Activated CD8-positive, alpha-beta T cell treated with anti-CD3 and anti-CD28 coated beads, Interleukin-2, amount 10 ng/mL, durations not matched to agents 7 days and 5 days (primary cell): ENCODE data around the gene MNT. TPM values are rescaled to one million over a fixed set of nuclear protein-coding genes. Genes with fewer than 3 reads are reported as not detected.
A peak's percentile ranks its signal among the peaks of the same experiment; 100 is the strongest.

Experiments
- ATAC-seq: fragments of 150-1000 bp; cut with Tn5 transposase; one replicate; pipeline ENCODE4 v1.10.0; 2021; ENCODE audit warnings: moderate library complexity
- CTCF ChIA-PET: fragments of 350-600 bp; sonication (Branson Sonifier 250); formaldehyde crosslinking; loops from one replicate; lab custom pipeline; 2021; ENCODE audit warnings: antibody characterized with exemption; lab: Charles Lee
- POLR2A ChIA-PET: fragments of 350-600 bp; sonication (Branson Sonifier 250); formaldehyde crosslinking; loops from one replicate; lab custom pipeline; 2021; ENCODE audit warnings: antibody characterized with exemption; lab: Charles Lee
- DNase-seq: peaks from one replicate; pipeline ENCODE4 v3.0.0-alpha.2; 2020
- H3K27ac Mint-ChIP-seq: one replicate; pipeline ENCODE4 v1.8.0; 2021; ENCODE audit warnings: mild to moderate bottlenecking, mixed read lengths
- H3K27me3 Mint-ChIP-seq: one replicate; pipeline ENCODE4 v1.8.0; 2021; ENCODE audit warnings: low read depth, mixed read lengths
- H3K36me3 Mint-ChIP-seq: one replicate; pipeline ENCODE4 v1.8.0; 2021; ENCODE audit warnings: low read depth, mixed read lengths
- H3K4me1 Mint-ChIP-seq: one replicate; pipeline ENCODE4 v1.8.0; 2021; ENCODE audit warnings: low read depth, mixed read lengths
- H3K4me3 Mint-ChIP-seq: one replicate; pipeline ENCODE4 v1.8.0; 2021; ENCODE audit warnings: mild to moderate bottlenecking, mixed read lengths
- H3K9me3 Mint-ChIP-seq: one replicate; pipeline ENCODE4 v1.8.0; 2022; ENCODE audit warnings: mixed read lengths; ENCODE audit not compliant: insufficient read depth
- total RNA-seq, 2 experiments: library from RNA; stranded (reverse); gene quantifications; one replicate each; pipeline ENCODE4 v1.2.3, GENCODE V29; 2021

MNT gene
- total RNA-seq, 2 experiments from 2014 or later = 24.1 to 24.2 TPM

DNA sequence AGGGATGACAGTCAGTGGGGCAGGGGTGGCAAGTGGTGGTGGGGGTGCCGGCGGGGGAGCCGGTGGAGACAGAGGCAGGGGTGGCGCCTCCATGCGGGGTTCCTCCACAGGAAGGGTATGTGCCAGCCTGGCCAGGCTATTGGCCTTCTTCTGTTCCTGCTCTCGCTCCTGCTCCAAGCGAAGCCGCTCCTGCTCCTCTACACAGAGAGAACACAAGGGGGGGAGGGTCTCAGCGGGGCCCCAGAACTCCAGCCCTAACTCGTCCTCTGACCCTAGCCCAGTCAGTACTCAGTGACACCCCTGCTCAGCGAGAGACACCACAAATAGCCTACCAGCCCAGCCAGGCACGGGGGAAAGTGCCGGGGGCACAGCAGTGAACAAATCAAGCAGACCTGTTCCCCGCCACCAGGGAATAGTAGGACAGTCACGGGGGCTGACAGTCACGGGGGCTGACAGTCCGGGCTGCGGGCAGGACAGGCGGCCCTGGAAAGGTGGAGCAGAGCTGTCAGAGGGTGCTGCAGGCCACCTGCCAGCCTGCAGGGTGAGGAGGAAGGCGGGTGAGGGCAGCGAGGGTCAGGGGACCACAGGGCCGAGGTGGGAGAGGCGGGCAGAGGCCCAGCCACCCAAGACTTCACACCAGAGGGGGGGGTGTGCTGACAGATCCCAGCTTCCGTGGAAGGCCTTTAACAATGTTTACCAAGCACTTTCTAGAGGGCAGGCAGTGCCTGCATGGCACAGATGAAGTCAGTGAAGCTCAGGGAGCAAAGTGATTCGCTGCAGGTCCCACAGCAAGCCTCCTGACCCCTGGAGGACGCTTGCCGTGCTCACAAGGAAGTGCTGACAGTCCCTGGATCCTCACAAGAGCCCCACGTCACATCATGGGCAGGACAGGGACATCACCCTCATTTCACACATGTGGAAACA lies 5.3 kb downstream of the MNT start:
- DNase-seq (no peak), ATAC-seq (no peak)
- H3K27ac Mint-ChIP-seq = peak overlapping the region; percentile 100
- ChIA-PET CTCF (interaction anchor here (5.1 kb wide), 1 partner anchor 13 kb away, joined by 95 read pairs; no protein-coding TSS in a partner anchor), POLR2A (no interaction called here)
- H3K27me3 Mint-ChIP-seq = no peaks in the 10 kb centered on the region
- H3K4me3 Mint-ChIP-seq = peak overlapping the region; percentile 94
- H3K36me3 Mint-ChIP-seq = peaks cover 17% of the 10 kb centered on the region
- H3K9me3 Mint-ChIP-seq = no peaks in the 10 kb centered on the region
- H3K4me1 Mint-ChIP-seq = peaks cover 68% of the 10 kb centered on the region

GRCh38 chr17:2394775-2395201 lies 6.1 kb downstream of the MNT start:
- H3K9me3 Mint-ChIP-seq = no peaks in the 10 kb centered on the region
- no peaks in the 10 kb centered on the region for H3K27me3 Mint-ChIP-seq
- ChIA-PET POLR2A (no interaction called here), CTCF (interaction anchor here (5.1 kb wide), 1 partner anchor 12 kb away, joined by 95 read pairs; no protein-coding TSS in a partner anchor)
- peak overlapping the region; percentile 75 for H3K4me3 Mint-ChIP-seq
- ATAC-seq (no peak), DNase-seq (no peak)
- peak overlapping the region; percentile 63 for H3K27ac Mint-ChIP-seq
- H3K4me1 Mint-ChIP-seq = peaks cover 72% of the 10 kb centered on the region
- H3K36me3 Mint-ChIP-seq = peaks cover 16% of the 10 kb centered on the region

GRCh38 chr17:2393954-2394749 lies 6.7 kb downstream of the MNT start:
- no peaks in the 10 kb centered on the region for H3K27me3 Mint-ChIP-seq
- peak overlapping the region; percentile 89 for H3K27ac Mint-ChIP-seq
- POLR2A ChIA-PET = interaction anchor here (0.7 to 3.5 kb wide), 4 partner anchors 8 to 15 kb away, joined by 3 to 35 read pairs (median 14); no protein-coding TSS in a partner anchor
- CTCF ChIA-PET = interaction anchor here (4.6 to 5.1 kb wide), 2 partner anchors 12 to 22 kb away, joined by 51 to 95 read pairs; no protein-coding TSS in a partner anchor
- peaks cover 16% of the 10 kb centered on the region for H3K36me3 Mint-ChIP-seq
- H3K9me3 Mint-ChIP-seq = no peaks in the 10 kb centered on the region
- DNase-seq = no peak
- no peak for ATAC-seq
- peaks cover 74% of the 10 kb centered on the region for H3K4me1 Mint-ChIP-seq
- peak overlapping the region; percentile 75 for H3K4me3 Mint-ChIP-seq

DNA sequence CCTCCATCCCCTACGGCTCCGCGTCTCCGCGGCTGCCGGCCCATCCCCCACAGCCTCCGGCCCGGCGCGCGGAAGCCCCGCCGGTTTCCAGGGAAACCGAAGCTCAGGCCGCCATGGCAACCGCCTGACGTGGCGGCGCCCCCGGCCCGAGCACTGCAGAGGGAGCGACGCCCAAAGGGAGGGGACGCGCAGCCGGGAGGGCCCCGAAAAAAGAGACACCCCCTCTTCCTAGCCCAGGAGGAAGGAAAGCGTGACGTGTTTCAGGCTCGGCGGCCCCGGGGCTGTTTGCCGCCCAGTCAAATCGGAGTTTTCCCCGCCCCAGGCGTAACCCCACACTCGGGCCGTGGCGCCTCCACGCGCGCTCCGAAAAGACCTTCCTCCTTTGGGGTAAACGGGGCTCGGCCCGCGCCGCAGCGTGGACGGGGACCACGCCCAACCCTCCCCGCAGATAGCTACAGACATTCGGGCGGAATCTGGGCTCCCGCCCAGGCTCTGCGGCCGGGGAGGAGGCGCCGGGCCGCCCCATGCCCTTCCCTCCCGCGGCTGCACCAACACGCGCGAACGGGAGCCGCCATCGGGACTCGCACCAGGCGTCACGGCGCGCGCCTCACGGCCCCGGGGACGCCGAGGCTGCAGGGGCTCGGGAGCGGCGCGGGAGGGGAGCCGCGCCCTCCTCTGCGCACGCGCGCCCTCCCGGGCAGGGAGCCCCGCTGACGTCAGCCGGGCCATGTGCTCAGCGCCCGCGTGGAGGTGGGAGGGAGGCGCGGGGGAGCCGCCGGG lies 7.5 kb downstream of the MNT start:
- ChIA-PET CTCF (interaction anchor here (0.9 to 5.1 kb wide), 6 partner anchors 8 to 343 kb away, joined by 3 to 95 read pairs (median 4); no protein-coding TSS in a partner anchor), POLR2A (interaction anchor here (0.6 to 3.5 kb wide), 12 partner anchors 9 to 342 kb away, joined by 3 to 35 read pairs (median 4); no protein-coding TSS in a partner anchor)
- DNase-seq (peak; percentile 93), ATAC-seq (peak; percentile 57)
- Mint-ChIP-seq H3K9me3 (no peaks in the 10 kb centered on the region), H3K36me3 (peaks cover 16% of the 10 kb centered on the region), H3K27me3 (no peaks in the 10 kb centered on the region), H3K4me1 (peaks cover 75% of the 10 kb centered on the region), H3K4me3 (peak overlapping the region; percentile 81), H3K27ac (peak overlapping the region; percentile 96)

DNA sequence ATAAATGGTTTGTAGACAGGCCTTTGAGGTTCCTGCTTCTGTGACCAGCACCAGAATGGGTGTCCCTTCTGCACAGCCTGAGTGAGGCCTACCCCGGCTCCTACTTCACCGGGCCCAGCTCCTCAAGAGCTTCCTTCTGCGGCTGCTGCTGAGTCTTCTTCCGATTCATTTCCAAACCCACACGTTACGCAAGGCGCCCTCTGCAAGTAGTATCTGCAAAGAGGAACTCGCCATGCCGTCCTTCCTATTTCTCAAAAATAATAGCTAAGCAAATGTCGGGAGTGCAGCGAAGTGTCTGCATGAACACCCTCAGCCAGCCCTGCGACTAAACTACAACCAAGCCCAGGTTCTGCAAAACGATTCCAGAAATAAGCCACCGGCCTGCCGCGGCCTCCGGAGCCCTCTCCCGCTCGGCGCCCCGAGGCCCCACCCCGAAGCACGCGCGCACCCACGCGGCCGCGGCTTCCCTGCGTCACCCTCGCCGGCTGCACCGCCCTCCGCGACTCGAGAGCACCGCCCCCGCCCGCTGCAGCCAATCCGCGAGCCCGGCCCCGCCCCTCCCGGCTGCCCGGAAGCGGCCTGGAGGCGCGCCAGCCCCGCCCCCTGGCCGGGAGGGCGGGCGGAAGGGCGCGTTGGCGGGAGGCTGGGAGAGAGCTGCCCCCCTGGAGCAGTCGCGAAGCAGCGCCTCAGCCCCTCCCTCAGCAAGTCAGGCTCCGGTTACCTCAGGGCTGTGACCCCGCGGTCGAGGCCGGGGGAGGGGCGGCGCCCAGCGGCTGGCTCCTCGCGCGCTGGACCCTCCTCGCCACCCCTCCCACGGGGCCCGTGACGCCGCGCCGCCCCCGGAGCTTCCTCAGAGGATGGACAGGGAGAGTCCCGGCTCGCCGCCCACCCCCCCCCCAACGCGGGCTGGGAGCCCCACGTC lies 8.3 kb downstream of the MNT start:
- peak; percentile 66 for ATAC-seq
- Mint-ChIP-seq H3K27ac (peak overlapping the region; percentile 95), H3K36me3 (peaks cover 16% of the 10 kb centered on the region), H3K9me3 (no peaks in the 10 kb centered on the region), H3K4me1 (peaks cover 72% of the 10 kb centered on the region), H3K27me3 (no peaks in the 10 kb centered on the region), H3K4me3 (peak overlapping the region; percentile 87)
- ChIA-PET POLR2A (interaction anchor here (0.6 to 3.5 kb wide), 14 partner anchors 10 to 342 kb away, joined by 3 to 35 read pairs (median 4); no protein-coding TSS in a partner anchor), CTCF (interaction anchor here (0.9 to 5.1 kb wide), 11 partner anchors 9 to 342 kb away, joined by 3 to 95 read pairs (median 3); partner anchors contain the start of gene TSR1)
- peak; percentile 97 for DNase-seq

GRCh38 chr17:2391597-2392251 lies 9.1 kb downstream of the MNT start:
- peaks cover 65% of the 10 kb centered on the region for H3K4me1 Mint-ChIP-seq
- no peaks in the 10 kb centered on the region for H3K9me3 Mint-ChIP-seq
- peaks cover 16% of the 10 kb centered on the region for H3K36me3 Mint-ChIP-seq
- H3K27me3 Mint-ChIP-seq = no peaks in the 10 kb centered on the region
- DNase-seq = no peak
- H3K4me3 Mint-ChIP-seq = peak overlapping the region; percentile 87
- ChIA-PET CTCF (interaction anchor here (1.1 to 5.1 kb wide), 10 partner anchors 9 to 341 kb away, joined by 3 to 95 read pairs (median 4); partner anchors contain the start of gene TSR1), POLR2A (interaction anchor here (0.9 to 3.5 kb wide), 7 partner anchors 8 to 322 kb away, joined by 3 to 35 read pairs (median 5); no protein-coding TSS in a partner anchor)
- ATAC-seq = no peak
- H3K27ac Mint-ChIP-seq = peak overlapping the region; percentile 95

GRCh38 chr17:2390199-2390836 lies 10.5 kb downstream of the MNT start:
- CTCF ChIA-PET = interaction anchor here (1.6 to 5.1 kb wide), 3 partner anchors 8 to 26 kb away, joined by 5 to 95 read pairs (median 51); no protein-coding TSS in a partner anchor

GRCh38 chr17:2388683-2389055 lies 12.2 kb downstream of the MNT start:
- POLR2A ChIA-PET = no interaction called here
- Mint-ChIP-seq H3K9me3 (no peaks in the 10 kb centered on the region), H3K4me3 (no peak overlapping the region), H3K27me3 (no peaks in the 10 kb centered on the region), H3K4me1 (peaks cover 41% of the 10 kb centered on the region), H3K36me3 (peaks cover 12% of the 10 kb centered on the region), H3K27ac (peak overlapping the region; percentile 36)
- no peak for ATAC-seq
- DNase-seq = no peak
- CTCF ChIA-PET = interaction anchor here (0.5 to 2.0 kb wide), 4 partner anchors 27 to 285 kb away, joined by 3 to 15 read pairs (median 3); no protein-coding TSS in a partner anchor

More at GRCh38 chr17:2390199-2390836, 10.5 kb downstream of the MNT start:
- Mint-ChIP-seq H3K27me3 (no peaks in the 10 kb centered on the region), H3K9me3 (no peaks in the 10 kb centered on the region), H3K4me3 (peak overlapping the region; percentile 51), H3K36me3 (peaks cover 16% of the 10 kb centered on the region), H3K4me1 (peaks cover 52% of the 10 kb centered on the region), H3K27ac (peak overlapping the region; percentile 78)
- ATAC-seq (no peak), DNase-seq (no peak)
- POLR2A ChIA-PET = interaction anchor here (1.1 kb wide), 1 partner anchor 9 kb away, joined by 4 read pairs; no protein-coding TSS in a partner anchor

GRCh38 chr17:2388020-2388682 lies 12.7 kb downstream of the MNT start:
- peak overlapping the region; percentile 36 for H3K27ac Mint-ChIP-seq
- ATAC-seq (no peak), DNase-seq (no peak)
- peaks cover 44% of the 10 kb centered on the region for H3K4me1 Mint-ChIP-seq
- ChIA-PET CTCF (interaction anchor here (0.5 to 2.0 kb wide), 3 partner anchors 28 to 40 kb away, joined by 3 to 15 read pairs (median 3); no protein-coding TSS in a partner anchor), POLR2A (no interaction called here)
- H3K36me3 Mint-ChIP-seq = peaks cover 12% of the 10 kb centered on the region
- H3K4me3 Mint-ChIP-seq = no peak overlapping the region
- H3K9me3 Mint-ChIP-seq = no peaks in the 10 kb centered on the region
- no peaks in the 10 kb centered on the region for H3K27me3 Mint-ChIP-seq
